Measurements from ENCODE around the gene DLK1. TPM values are rescaled to one million over a fixed set of nuclear protein-coding genes. Genes with fewer than 3 reads are reported as not detected.

The DLK1 gene
- total RNA-seq, 1 experiment from 2014 or later, result 3.3 TPM

GRCh38 chr14:100679707-100680438, 46.8 kb upstream of the DLK1 start:
- ChIA-PET CTCF (interaction anchor here (1.4 kb wide), 1 partner anchor 24 kb away, joined by 4 read pairs; no protein-coding TSS in a partner anchor), POLR2A (no interaction called here)
- H3K4me3 Mint-ChIP-seq, result no peak overlapping the region
- DNase-seq (ENCODE audit: low spot score), result no peak
- 0 out of 2 replicates have a peak, but pooled peaks cover 3% of the 10 kb centered on the region for H3K4me1 Mint-ChIP-seq
- no peak overlapping the region for H3K27ac Mint-ChIP-seq
- no peak for ATAC-seq
- H3K36me3 Mint-ChIP-seq, result no peaks in the 10 kb centered on the region
- TF ChIP-seq, protein P1, sequence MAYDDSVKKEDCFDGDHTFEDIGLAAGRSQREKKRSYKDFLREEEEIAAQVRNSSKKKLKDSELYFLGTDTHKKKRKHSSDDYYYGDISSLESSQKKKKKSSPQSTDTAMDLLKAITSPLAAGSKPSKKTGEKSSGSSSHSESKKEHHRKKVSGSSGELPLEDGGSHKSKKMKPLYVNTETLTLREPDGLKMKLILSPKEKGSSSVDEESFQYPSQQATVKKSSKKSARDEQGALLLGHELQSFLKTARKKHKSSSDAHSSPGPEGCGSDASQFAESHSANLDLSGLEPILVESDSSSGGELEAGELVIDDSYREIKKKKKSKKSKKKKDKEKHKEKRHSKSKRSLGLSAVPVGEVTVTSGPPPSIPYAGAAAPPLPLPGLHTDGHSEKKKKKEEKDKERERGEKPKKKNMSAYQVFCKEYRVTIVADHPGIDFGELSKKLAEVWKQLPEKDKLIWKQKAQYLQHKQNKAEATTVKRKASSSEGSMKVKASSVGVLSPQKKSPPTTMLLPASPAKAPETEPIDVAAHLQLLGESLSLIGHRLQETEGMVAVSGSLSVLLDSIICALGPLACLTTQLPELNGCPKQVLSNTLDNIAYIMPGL (CRISPR knock-in tag; IDR thresholded peaks at IDR 0.05), result no peak
- TF ChIP-seq FOXK1 (CRISPR knock-in tag; IDR thresholded peaks at IDR 0.05) (no peak), TEAD1 (CRISPR knock-in tag; IDR thresholded peaks at IDR 0.05) (no peak), SMAD3 (CRISPR knock-in tag; IDR thresholded peaks at IDR 0.05; ENCODE audit: borderline replicate concordance) (no peak), ZNF423 (CRISPR knock-in tag; IDR thresholded peaks at IDR 0.05) (no peak), ZNF121 (CRISPR knock-in tag; IDR thresholded peaks at IDR 0.05) (no peak), JUN (CRISPR knock-in tag; IDR thresholded peaks at IDR 0.05) (no peak), IRF2 (CRISPR knock-in tag; IDR thresholded peaks at IDR 0.05; ENCODE audit: borderline replicate concordance, low read depth) (no peak), KAT7 (CRISPR knock-in tag; IDR thresholded peaks at IDR 0.05; ENCODE audit: borderline replicate concordance) (no peak), RELA (CRISPR knock-in tag; IDR thresholded peaks at IDR 0.05; ENCODE audit: borderline replicate concordance) (no peak), ZNF232 (CRISPR knock-in tag; IDR thresholded peaks at IDR 0.05) (no peak), NR3C1 (CRISPR knock-in tag; conservative IDR thresholded peaks at IDR 0.05; ENCODE audit: low read depth) (no peak), GRHL2 (CRISPR knock-in tag; IDR thresholded peaks at IDR 0.05; ENCODE audit: insufficient replicate concordance, severe bottlenecking) (no peak)
- TF ChIP-seq, protein P2, sequence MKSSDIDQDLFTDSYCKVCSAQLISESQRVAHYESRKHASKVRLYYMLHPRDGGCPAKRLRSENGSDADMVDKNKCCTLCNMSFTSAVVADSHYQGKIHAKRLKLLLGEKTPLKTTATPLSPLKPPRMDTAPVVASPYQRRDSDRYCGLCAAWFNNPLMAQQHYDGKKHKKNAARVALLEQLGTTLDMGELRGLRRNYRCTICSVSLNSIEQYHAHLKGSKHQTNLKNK (CRISPR knock-in tag; IDR thresholded peaks at IDR 0.05), result no peak
- TF ChIP-seq, protein P3, sequence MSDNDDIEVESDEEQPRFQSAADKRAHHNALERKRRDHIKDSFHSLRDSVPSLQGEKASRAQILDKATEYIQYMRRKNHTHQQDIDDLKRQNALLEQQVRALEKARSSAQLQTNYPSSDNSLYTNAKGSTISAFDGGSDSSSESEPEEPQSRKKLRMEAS (CRISPR knock-in tag; IDR thresholded peaks at IDR 0.05), result no peak
- TF ChIP-seq, protein P4, sequence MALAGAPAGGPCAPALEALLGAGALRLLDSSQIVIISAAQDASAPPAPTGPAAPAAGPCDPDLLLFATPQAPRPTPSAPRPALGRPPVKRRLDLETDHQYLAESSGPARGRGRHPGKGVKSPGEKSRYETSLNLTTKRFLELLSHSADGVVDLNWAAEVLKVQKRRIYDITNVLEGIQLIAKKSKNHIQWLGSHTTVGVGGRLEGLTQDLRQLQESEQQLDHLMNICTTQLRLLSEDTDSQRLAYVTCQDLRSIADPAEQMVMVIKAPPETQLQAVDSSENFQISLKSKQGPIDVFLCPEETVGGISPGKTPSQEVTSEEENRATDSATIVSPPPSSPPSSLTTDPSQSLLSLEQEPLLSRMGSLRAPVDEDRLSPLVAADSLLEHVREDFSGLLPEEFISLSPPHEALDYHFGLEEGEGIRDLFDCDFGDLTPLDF (CRISPR knock-in tag; IDR thresholded peaks at IDR 0.05), result no peak
- TF ChIP-seq, protein P5, sequence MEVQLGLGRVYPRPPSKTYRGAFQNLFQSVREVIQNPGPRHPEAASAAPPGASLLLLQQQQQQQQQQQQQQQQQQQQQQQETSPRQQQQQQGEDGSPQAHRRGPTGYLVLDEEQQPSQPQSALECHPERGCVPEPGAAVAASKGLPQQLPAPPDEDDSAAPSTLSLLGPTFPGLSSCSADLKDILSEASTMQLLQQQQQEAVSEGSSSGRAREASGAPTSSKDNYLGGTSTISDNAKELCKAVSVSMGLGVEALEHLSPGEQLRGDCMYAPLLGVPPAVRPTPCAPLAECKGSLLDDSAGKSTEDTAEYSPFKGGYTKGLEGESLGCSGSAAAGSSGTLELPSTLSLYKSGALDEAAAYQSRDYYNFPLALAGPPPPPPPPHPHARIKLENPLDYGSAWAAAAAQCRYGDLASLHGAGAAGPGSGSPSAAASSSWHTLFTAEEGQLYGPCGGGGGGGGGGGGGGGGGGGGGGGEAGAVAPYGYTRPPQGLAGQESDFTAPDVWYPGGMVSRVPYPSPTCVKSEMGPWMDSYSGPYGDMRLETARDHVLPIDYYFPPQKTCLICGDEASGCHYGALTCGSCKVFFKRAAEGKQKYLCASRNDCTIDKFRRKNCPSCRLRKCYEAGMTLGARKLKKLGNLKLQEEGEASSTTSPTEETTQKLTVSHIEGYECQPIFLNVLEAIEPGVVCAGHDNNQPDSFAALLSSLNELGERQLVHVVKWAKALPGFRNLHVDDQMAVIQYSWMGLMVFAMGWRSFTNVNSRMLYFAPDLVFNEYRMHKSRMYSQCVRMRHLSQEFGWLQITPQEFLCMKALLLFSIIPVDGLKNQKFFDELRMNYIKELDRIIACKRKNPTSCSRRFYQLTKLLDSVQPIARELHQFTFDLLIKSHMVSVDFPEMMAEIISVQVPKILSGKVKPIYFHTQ (CRISPR knock-in tag; IDR thresholded peaks at IDR 0.05), result no peak
- TF ChIP-seq, protein P6, sequence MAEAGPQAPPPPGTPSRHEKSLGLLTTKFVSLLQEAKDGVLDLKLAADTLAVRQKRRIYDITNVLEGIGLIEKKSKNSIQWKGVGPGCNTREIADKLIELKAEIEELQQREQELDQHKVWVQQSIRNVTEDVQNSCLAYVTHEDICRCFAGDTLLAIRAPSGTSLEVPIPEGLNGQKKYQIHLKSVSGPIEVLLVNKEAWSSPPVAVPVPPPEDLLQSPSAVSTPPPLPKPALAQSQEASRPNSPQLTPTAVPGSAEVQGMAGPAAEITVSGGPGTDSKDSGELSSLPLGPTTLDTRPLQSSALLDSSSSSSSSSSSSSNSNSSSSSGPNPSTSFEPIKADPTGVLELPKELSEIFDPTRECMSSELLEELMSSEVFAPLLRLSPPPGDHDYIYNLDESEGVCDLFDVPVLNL (CRISPR knock-in tag; IDR thresholded peaks at IDR 0.05; ENCODE audit: borderline replicate concordance, low read depth), result no peak
- TF ChIP-seq, protein P7, sequence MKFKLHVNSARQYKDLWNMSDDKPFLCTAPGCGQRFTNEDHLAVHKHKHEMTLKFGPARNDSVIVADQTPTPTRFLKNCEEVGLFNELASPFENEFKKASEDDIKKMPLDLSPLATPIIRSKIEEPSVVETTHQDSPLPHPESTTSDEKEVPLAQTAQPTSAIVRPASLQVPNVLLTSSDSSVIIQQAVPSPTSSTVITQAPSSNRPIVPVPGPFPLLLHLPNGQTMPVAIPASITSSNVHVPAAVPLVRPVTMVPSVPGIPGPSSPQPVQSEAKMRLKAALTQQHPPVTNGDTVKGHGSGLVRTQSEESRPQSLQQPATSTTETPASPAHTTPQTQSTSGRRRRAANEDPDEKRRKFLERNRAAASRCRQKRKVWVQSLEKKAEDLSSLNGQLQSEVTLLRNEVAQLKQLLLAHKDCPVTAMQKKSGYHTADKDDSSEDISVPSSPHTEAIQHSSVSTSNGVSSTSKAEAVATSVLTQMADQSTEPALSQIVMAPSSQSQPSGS (CRISPR knock-in tag; IDR thresholded peaks at IDR 0.05; ENCODE audit: borderline replicate concordance, low read depth), result no peak
- TF ChIP-seq, protein P8, sequence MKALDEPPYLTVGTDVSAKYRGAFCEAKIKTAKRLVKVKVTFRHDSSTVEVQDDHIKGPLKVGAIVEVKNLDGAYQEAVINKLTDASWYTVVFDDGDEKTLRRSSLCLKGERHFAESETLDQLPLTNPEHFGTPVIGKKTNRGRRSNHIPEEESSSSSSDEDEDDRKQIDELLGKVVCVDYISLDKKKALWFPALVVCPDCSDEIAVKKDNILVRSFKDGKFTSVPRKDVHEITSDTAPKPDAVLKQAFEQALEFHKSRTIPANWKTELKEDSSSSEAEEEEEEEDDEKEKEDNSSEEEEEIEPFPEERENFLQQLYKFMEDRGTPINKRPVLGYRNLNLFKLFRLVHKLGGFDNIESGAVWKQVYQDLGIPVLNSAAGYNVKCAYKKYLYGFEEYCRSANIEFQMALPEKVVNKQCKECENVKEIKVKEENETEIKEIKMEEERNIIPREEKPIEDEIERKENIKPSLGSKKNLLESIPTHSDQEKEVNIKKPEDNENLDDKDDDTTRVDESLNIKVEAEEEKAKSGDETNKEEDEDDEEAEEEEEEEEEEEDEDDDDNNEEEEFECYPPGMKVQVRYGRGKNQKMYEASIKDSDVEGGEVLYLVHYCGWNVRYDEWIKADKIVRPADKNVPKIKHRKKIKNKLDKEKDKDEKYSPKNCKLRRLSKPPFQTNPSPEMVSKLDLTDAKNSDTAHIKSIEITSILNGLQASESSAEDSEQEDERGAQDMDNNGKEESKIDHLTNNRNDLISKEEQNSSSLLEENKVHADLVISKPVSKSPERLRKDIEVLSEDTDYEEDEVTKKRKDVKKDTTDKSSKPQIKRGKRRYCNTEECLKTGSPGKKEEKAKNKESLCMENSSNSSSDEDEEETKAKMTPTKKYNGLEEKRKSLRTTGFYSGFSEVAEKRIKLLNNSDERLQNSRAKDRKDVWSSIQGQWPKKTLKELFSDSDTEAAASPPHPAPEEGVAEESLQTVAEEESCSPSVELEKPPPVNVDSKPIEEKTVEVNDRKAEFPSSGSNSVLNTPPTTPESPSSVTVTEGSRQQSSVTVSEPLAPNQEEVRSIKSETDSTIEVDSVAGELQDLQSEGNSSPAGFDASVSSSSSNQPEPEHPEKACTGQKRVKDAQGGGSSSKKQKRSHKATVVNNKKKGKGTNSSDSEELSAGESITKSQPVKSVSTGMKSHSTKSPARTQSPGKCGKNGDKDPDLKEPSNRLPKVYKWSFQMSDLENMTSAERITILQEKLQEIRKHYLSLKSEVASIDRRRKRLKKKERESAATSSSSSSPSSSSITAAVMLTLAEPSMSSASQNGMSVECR (CRISPR knock-in tag; IDR thresholded peaks at IDR 0.05; ENCODE audit: borderline replicate concordance), result no peak
- peaks cover 4% of the 10 kb centered on the region for H3K9me3 Mint-ChIP-seq
- H3K27me3 Mint-ChIP-seq (ENCODE audit: low read depth), result no peaks in the 10 kb centered on the region
